Neuronal stem cell (in vitro differentiated cells): Measurements from ENCODE around the gene ODAD4.
A peak's percentile ranks its signal among the peaks of the same experiment; 100 is the strongest.

Experiments
- DNase-seq: peaks from one replicate; pipeline ENCODE4 v3.0.0-alpha.2; 2013; ENCODE audit warnings: low spot score
- H2AFZ ChIP-seq: one replicate; pipeline ENCODE4 v1.6.1; 2013; ENCODE audit warnings: mild to moderate bottlenecking, low read length, inconsistent platforms
- H2AK5ac ChIP-seq: 2 replicates; pipeline ENCODE4 v1.6.1; 2013; ENCODE audit warnings: low read depth, mild to moderate bottlenecking, inconsistent platforms, low read length, moderate library complexity, mixed read lengths
- H2BK120ac ChIP-seq: 2 replicates; pipeline ENCODE4 v1.6.1; 2013; ENCODE audit warnings: low read depth, mild to moderate bottlenecking, inconsistent platforms, low read length, moderate library complexity, mixed read lengths
- H2BK12ac ChIP-seq: one replicate; pipeline ENCODE4 v1.6.1; 2013; ENCODE audit warnings: low read length, inconsistent platforms
- H2BK15ac ChIP-seq: 2 replicates; pipeline ENCODE4 v1.6.1; 2013; ENCODE audit warnings: mild to moderate bottlenecking, low read length, inconsistent platforms, mixed read lengths
- H2BK5ac ChIP-seq: one replicate; pipeline ENCODE4 v1.6.1; 2013; ENCODE audit warnings: inconsistent platforms, mild to moderate bottlenecking, low read length, moderate library complexity
- H3K14ac ChIP-seq: one replicate; pipeline ENCODE4 v1.6.1; 2013; ENCODE audit warnings: low read length, inconsistent platforms
- H3K18ac ChIP-seq: 2 replicates; pipeline ENCODE4 v1.6.1; 2013; ENCODE audit warnings: low read length, inconsistent platforms
- H3K23ac ChIP-seq: 2 replicates; pipeline ENCODE4 v1.6.1; 2013; ENCODE audit warnings: low read depth, mild to moderate bottlenecking, mixed read lengths, low read length, inconsistent platforms; ENCODE audit not compliant: poor library complexity
- H3K27ac ChIP-seq: replicated peaks from 3 replicates; pipeline ENCODE4 v1.5.1; 2013; ENCODE audit warnings: low read length, inconsistent platforms
- H3K27me3 ChIP-seq, 3 experiments: 2 replicates each; pipeline ENCODE4 v1.6.1; 2013; ENCODE audit warnings: low read length in 3 of 3, mild to moderate bottlenecking in 2 of 3, inconsistent platforms in 1 of 3, low read depth in 1 of 3, mixed read lengths in 1 of 3, moderate library complexity in 1 of 3; ENCODE audit not compliant: control insufficient read depth in 3 of 3, insufficient read depth in 3 of 3
- H3K36me3 ChIP-seq, 2 donors: replicated peaks in 1 of 2; 2 replicates each; pipeline ENCODE4 v1.6.1; 2013; ENCODE audit warnings: low read length in 2 of 2; ENCODE audit not compliant: control insufficient read depth in 2 of 2, insufficient read depth in 2 of 2
- H3K4ac ChIP-seq: 2 replicates; pipeline ENCODE4 v1.6.1; 2013; ENCODE audit warnings: inconsistent platforms, mild to moderate bottlenecking, low read length, moderate library complexity
- H3K4me1 ChIP-seq, 2 donors: 1 replicate in 1 of 2; 2 replicates in 1 of 2; pipeline ENCODE4 v1.6.1; 2013; ENCODE audit warnings: low read length in 2 of 2, low read depth in 1 of 2; ENCODE audit not compliant: control insufficient read depth in 2 of 2, insufficient read depth in 1 of 2
- H3K4me2 ChIP-seq: one replicate; pipeline ENCODE4 v1.6.1; 2013; ENCODE audit warnings: mild to moderate bottlenecking, low read length, inconsistent platforms; ENCODE audit not compliant: insufficient read depth, poor library complexity, severe bottlenecking
- H3K4me3 ChIP-seq, 2 donors: 2 replicates each; pipeline ENCODE4 v1.5.1; 2013; ENCODE audit warnings: low read length in 2 of 2, mild to moderate bottlenecking in 2 of 2, inconsistent platforms in 1 of 2, moderate library complexity in 1 of 2
- H3K79me1 ChIP-seq: one replicate; pipeline ENCODE4 v1.6.1; 2013; ENCODE audit warnings: low read depth, mild to moderate bottlenecking, inconsistent platforms, low read length, moderate library complexity
- H3K9ac ChIP-seq: one replicate; pipeline ENCODE4 v1.6.1; 2013; ENCODE audit warnings: mild to moderate bottlenecking, low read depth, low read length, inconsistent platforms; ENCODE audit not compliant: poor library complexity
- H3K9me3 ChIP-seq, 2 donors: replicated peaks in 1 of 2; 2 replicates each; pipeline versions ENCODE3 to v1.6.1; 2013; ENCODE audit warnings: low read length in 2 of 2, mild to moderate bottlenecking in 2 of 2, inconsistent platforms in 1 of 2, low read depth in 1 of 2, mixed read lengths in 1 of 2, moderate library complexity in 1 of 2; ENCODE audit not compliant: control insufficient read depth in 2 of 2, insufficient read depth in 1 of 2
- H4K8ac ChIP-seq: one replicate; pipeline ENCODE4 v1.6.1; 2013; ENCODE audit warnings: low read depth, mild to moderate bottlenecking, inconsistent platforms, low read length, moderate library complexity
- H4K91ac ChIP-seq: one replicate; pipeline ENCODE4 v1.6.1; 2013; ENCODE audit warnings: low read length, low read depth, mild to moderate bottlenecking, inconsistent platforms; ENCODE audit not compliant: poor library complexity
- WGBS, 2 donors: extraction: QIAGEN DNeasy Blood & Tissue Kit; methylation state at CpG; one replicate each; pipeline ENCODE4 v1.1.7; 2013; ENCODE audit warnings: missing lambda C conversion rate in 2 of 2, mixed read lengths in 1 of 2; ENCODE audit not compliant: insufficient read length in 2 of 2, insufficient replicate concordance in 1 of 2; ENCODE audit errors: extremely low coverage in 2 of 2; 5-methylcytosine and 5-hydroxymethylcytosine counted together

The ODAD4 gene

GRCh38 chr17:41917192-41917591, 13.2 kb upstream of the ODAD4 start:
- H3K4me3 ChIP-seq, result peak overlapping the region; percentile 36 to 99
- H2BK15ac ChIP-seq, result no peak overlapping the region
- H3K27ac ChIP-seq, result no peak overlapping the region
- no CpG with 5 or more reads among the region's 4 CpGs for WGBS, 2 donors
- H3K4ac ChIP-seq, result no peak overlapping the region
- H2AFZ ChIP-seq, result no peak overlapping the region
- H3K9me3 ChIP-seq, result no peaks in the 10 kb centered on the region
- H3K4me2 ChIP-seq, result peak overlapping the region; percentile 76
- no peaks in the 10 kb centered on the region for H3K27me3 ChIP-seq
- no peak overlapping the region for H2BK120ac ChIP-seq
- no peak overlapping the region for H2AK5ac ChIP-seq
- H3K14ac ChIP-seq, result no peak overlapping the region
- H2BK12ac ChIP-seq, result no peak overlapping the region
- H3K18ac ChIP-seq, result no peak overlapping the region
- no peak overlapping the region for H3K9ac ChIP-seq
- peaks cover 23 to 36% of the 10 kb centered on the region in 2 donors for H3K4me1 ChIP-seq
- no peak overlapping the region for H4K8ac ChIP-seq
- H3K23ac ChIP-seq, result no peak overlapping the region
- H3K79me1 ChIP-seq, result peaks cover 13% of the 10 kb centered on the region
- no peak for DNase-seq
- no peak overlapping the region for H4K91ac ChIP-seq
- no peak overlapping the region for H2BK5ac ChIP-seq
- H3K36me3 ChIP-seq, result peaks cover 19 to 55% of the 10 kb centered on the region in 2 donors

- H3K27ac ChIP-seq, result peak overlapping the region; percentile 86
- peak overlapping the region; percentile 54 for H2BK15ac ChIP-seq
- H2AFZ ChIP-seq, result peak overlapping the region; percentile 91
Measured at GRCh38 chr17:41917679-41918313, 12.6 kb upstream of the ODAD4 start.

GRCh38 chr17:41918314-41919164, 11.9 kb upstream of the ODAD4 start, which contains the start of gene ACLY:
TSS of gene ACLY (minus strand) at chr17:41918951. CDS start at chr17:41913873, 5,078 bp downstream.
- Histone ChIP-seq H4K8ac (no peak within 1 kb of the TSS), H3K14ac (peak within 1 kb of the TSS; percentile 97), H3K79me1 (peaks cover 6% of the 10 kb centered on the region), H2AK5ac (peak within 1 kb of the TSS; percentile 95), H3K27me3 (no peaks in the 10 kb centered on the region), H3K4me1 (peaks cover 26 to 33% of the 10 kb centered on the region in 2 donors), H2BK12ac (no peak within 1 kb of the TSS), H3K18ac (peak within 1 kb of the TSS; percentile 99), H2BK15ac (peak within 1 kb of the TSS; percentile 54), H3K4ac (peak within 1 kb of the TSS; percentile 54), H3K4me2 (peak within 1 kb of the TSS; percentile 76), H3K9ac (peak within 1 kb of the TSS; percentile 98), H2AFZ (peak within 1 kb of the TSS; percentile 91), H3K36me3 (peaks cover 6 to 41% of the 10 kb centered on the region in 2 donors), H3K4me3 (peak within 1 kb of the TSS; percentile 99), H3K9me3 (no peaks in the 10 kb centered on the region), H3K27ac (peak within 1 kb of the TSS; percentile 98), H2BK5ac (peak within 1 kb of the TSS; percentile 95), H3K23ac (peak within 1 kb of the TSS; percentile 38), H2BK120ac (peak within 1 kb of the TSS; percentile 77), H4K91ac (peak within 1 kb of the TSS; percentile 68)
- no CpG with 5 or more reads among the region's 80 CpGs for WGBS, 2 donors
- DNase-seq, result peak; percentile 98

More at GRCh38 chr17:41917679-41918313, 12.6 kb upstream of the ODAD4 start:
- Histone ChIP-seq H3K4me1 (peaks cover 26 to 36% of the 10 kb centered on the region in 2 donors), H3K36me3 (peaks cover 13 to 49% of the 10 kb centered on the region in 2 donors), H3K27me3 (no peaks in the 10 kb centered on the region), H4K91ac (no peak overlapping the region), H3K9me3 (no peaks in the 10 kb centered on the region), H3K14ac (peak overlapping the region; percentile 22), H4K8ac (no peak overlapping the region), H2BK12ac (no peak overlapping the region), H2AK5ac (peak overlapping the region; percentile 95), H2BK120ac (peak overlapping the region; percentile 77), H3K4me2 (peak overlapping the region; percentile 76), H3K9ac (peak overlapping the region; percentile 98), H3K79me1 (peaks cover 12% of the 10 kb centered on the region), H2BK5ac (peak overlapping the region; percentile 95), H3K23ac (peak overlapping the region; percentile 38), H3K4me3 (peak overlapping the region; percentile 99), H3K4ac (no peak overlapping the region), H3K18ac (peak overlapping the region; percentile 99)
- no CpG with 5 or more reads among the region's 26 CpGs for WGBS, 2 donors
- no peak for DNase-seq
